Gastroesophageal sphincter (tissue), 3 donors: ENCODE data around the gene SRRM1.
"Not testable (repeated sequence)": the region's sequence is repeated elsewhere in the genome, so short reads cannot be mapped to it uniquely, and the experiment has no call there.

Source experiments
- CTCF ChIP-seq, 4 experiments: fragments of 200-600 bp in 2 of 4; fragments of 450-650 bp in 2 of 4; sonication (generic) in 1 of 4; IDR thresholded peaks; one replicate each; pipeline ENCODE4 v1.5.1; 2017 to 2019; ENCODE audit warnings: antibody characterized with exemption in 4 of 4, mild to moderate bottlenecking in 2 of 4, moderate library complexity in 2 of 4
- POLR2A ChIP-seq, 2 donors: fragments of 450-650 bp; IDR thresholded peaks; one replicate each; pipeline ENCODE4 v1.6.1; 2017; ENCODE audit warnings: antibody characterized with exemption in 2 of 2, mild to moderate bottlenecking in 2 of 2, moderate library complexity in 1 of 2
- POLR2AphosphoS5 ChIP-seq: sonication (generic); formaldehyde crosslinking; IDR thresholded peaks from one replicate; pipeline ENCODE4 v1.6.1; 2017; ENCODE audit warnings: antibody characterized with exemption

GRCh38 chr1:24678421-24678820, 35.3 kb downstream of the SRRM1 start:
- TF ChIP-seq POLR2A (IDR thresholded peaks at IDR 0.05); CTCF (IDR thresholded peaks at IDR 0.05); POLR2AphosphoS5: not testable (repeated sequence)
